Stimulated activated naive CD8-positive, alpha-beta T cell treated with anti-CD3 and anti-CD28 coated beads, Interleukin-15, Interleukin-2, amounts not matched to agents 100 ng/mL and 50 ng/mL, for 24 hours (primary cell): ENCODE results near the gene BEST2.
A peak's percentile ranks its signal among the peaks of the same experiment; 100 is the strongest.

Experiments used
- H3K27ac Mint-ChIP-seq: one replicate; pipeline ENCODE4 v1.8.0; 2021; ENCODE audit warnings: mild to moderate bottlenecking, mixed read lengths
- H3K27me3 Mint-ChIP-seq: one replicate; pipeline ENCODE4 v1.8.0; 2021; ENCODE audit warnings: mixed read lengths
- H3K36me3 Mint-ChIP-seq: one replicate; pipeline ENCODE4 v1.8.0; 2021; ENCODE audit warnings: low read depth, mixed read lengths
- H3K4me1 Mint-ChIP-seq: one replicate; pipeline ENCODE4 v1.8.0; 2021; ENCODE audit warnings: low read depth, mixed read lengths
- H3K4me3 Mint-ChIP-seq: one replicate; pipeline ENCODE4 v1.8.0; 2021; ENCODE audit warnings: mild to moderate bottlenecking, mixed read lengths
- H3K9me3 Mint-ChIP-seq: one replicate; pipeline ENCODE4 v1.8.0; 2021; ENCODE audit warnings: mixed read lengths

The BEST2 gene

GRCh38 chr19:12784871-12785430 is 33.4 kb downstream of the BEST2 start:
- H3K27ac Mint-ChIP-seq = no peak overlapping the region
- H3K36me3 Mint-ChIP-seq = no peaks in the 10 kb centered on the region
- H3K27me3 Mint-ChIP-seq = no peaks in the 10 kb centered on the region
- peaks cover 43% of the 10 kb centered on the region for H3K4me1 Mint-ChIP-seq
- no peaks in the 10 kb centered on the region for H3K9me3 Mint-ChIP-seq
- no peak overlapping the region for H3K4me3 Mint-ChIP-seq

GRCh38 chr19:12785431-12786031 is 33.9 kb downstream of the BEST2 start:
- Mint-ChIP-seq H3K4me3 (no peak overlapping the region), H3K27ac (no peak overlapping the region), H3K9me3 (no peaks in the 10 kb centered on the region), H3K36me3 (no peaks in the 10 kb centered on the region), H3K4me1 (peaks cover 42% of the 10 kb centered on the region), H3K27me3 (no peaks in the 10 kb centered on the region)

DNA sequence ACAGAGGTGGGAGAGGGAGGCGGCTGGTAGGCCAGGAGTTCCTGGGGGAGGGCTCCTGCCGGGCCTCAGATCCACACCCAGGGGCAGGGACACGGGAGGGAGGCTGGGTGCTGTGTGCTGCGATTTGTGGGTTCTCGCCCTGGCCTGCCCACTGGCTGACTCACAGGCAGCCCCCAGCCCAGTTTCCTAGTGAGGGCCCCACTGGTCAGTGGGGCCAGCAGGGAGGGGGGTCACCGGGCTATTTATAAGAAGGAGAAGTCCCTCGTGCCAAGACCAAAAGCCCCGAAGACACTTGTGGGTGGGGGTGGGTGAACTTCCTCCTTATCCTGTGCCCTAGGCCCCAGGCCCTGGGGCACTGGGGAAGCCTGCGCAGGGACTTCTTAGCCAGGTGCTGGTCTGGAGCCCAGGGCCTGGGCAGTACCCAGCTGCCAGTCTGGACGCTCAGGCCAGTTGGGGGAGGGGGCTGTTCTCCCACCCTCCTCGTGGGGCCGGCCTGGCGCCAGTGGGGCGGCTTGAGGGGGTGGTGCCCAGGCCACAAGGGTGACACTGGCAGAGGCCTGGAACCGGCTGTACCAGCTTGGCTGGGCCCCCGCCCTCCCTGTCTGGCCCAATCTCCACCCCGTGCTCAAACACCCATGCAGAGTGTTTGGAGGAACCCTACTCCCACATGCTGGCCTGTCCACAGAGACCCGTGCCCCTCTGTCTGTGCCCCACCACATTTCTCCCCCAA is 34.7 kb downstream of the BEST2 start:
- Mint-ChIP-seq H3K27ac (peak overlapping the region; percentile 73), H3K27me3 (no peaks in the 10 kb centered on the region), H3K4me3 (no peak overlapping the region), H3K9me3 (no peaks in the 10 kb centered on the region), H3K36me3 (no peaks in the 10 kb centered on the region), H3K4me1 (peaks cover 49% of the 10 kb centered on the region)

DNA sequence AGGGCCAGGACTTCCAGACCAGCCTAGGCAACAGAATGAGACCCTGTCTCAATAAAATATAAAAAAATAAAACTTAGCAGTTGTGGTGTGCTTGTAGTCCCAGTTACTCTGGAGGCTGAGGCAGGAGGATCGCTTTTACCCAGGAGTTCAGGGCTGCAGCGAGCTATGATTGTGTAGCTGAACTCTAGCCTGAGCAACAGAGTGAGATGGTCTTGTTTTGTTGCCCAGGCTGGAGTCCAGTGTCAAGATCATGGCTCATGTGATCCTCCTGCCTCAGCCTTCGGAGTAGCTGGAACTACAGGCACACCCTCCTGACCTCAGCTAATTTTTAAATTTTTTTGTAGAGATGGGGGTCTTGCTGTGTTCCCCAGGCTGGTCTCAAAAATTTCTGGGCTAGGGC is 35.4 kb downstream of the BEST2 start:
- peak overlapping the region; percentile 73 for H3K27ac Mint-ChIP-seq
- H3K4me1 Mint-ChIP-seq = peaks cover 43% of the 10 kb centered on the region
- no peaks in the 10 kb centered on the region for H3K36me3 Mint-ChIP-seq
- no peak overlapping the region for H3K4me3 Mint-ChIP-seq
- H3K9me3 Mint-ChIP-seq = no peaks in the 10 kb centered on the region
- H3K27me3 Mint-ChIP-seq = no peaks in the 10 kb centered on the region

DNA sequence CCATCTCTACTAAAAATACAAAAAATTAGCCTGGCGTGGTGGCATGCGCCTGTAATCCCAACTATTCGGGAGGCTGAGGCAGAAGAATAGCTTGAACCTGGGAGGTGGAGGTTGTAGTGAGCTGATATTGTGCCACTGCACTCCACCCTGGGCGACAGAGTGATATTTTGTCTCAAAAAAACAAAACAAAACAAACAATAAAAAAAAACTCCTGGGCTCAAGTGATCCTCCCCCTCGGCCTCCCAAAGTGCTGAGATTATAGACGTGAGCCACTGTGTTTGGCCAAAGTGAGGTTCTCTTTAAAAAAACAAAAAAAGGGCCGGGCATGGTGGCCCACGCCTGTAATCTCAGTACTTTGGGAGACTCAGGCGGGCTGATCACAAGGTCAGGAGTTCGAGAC is 35.9 kb downstream of the BEST2 start:
- no peaks in the 10 kb centered on the region for H3K36me3 Mint-ChIP-seq
- no peaks in the 10 kb centered on the region for H3K9me3 Mint-ChIP-seq
- no peaks in the 10 kb centered on the region for H3K27me3 Mint-ChIP-seq
- H3K27ac Mint-ChIP-seq = peak overlapping the region; percentile 59
- peaks cover 39% of the 10 kb centered on the region for H3K4me1 Mint-ChIP-seq
- H3K4me3 Mint-ChIP-seq = no peak overlapping the region

GRCh38 chr19:12788042-12788681 is 36.6 kb downstream of the BEST2 start:
- Mint-ChIP-seq H3K9me3 (no peaks in the 10 kb centered on the region), H3K27ac (peak overlapping the region; percentile 96), H3K36me3 (peaks cover 3% of the 10 kb centered on the region), H3K27me3 (no peaks in the 10 kb centered on the region), H3K4me3 (peak overlapping the region; percentile 89), H3K4me1 (peaks cover 39% of the 10 kb centered on the region)

GRCh38 chr19:12788682-12789097 is 37.1 kb downstream of the BEST2 start:
- no peaks in the 10 kb centered on the region for H3K9me3 Mint-ChIP-seq
- peak overlapping the region; percentile 89 for H3K4me3 Mint-ChIP-seq
- H3K36me3 Mint-ChIP-seq = peaks cover 6% of the 10 kb centered on the region
- H3K27me3 Mint-ChIP-seq = no peaks in the 10 kb centered on the region
- peak overlapping the region; percentile 96 for H3K27ac Mint-ChIP-seq
- peaks cover 39% of the 10 kb centered on the region for H3K4me1 Mint-ChIP-seq

DNA sequence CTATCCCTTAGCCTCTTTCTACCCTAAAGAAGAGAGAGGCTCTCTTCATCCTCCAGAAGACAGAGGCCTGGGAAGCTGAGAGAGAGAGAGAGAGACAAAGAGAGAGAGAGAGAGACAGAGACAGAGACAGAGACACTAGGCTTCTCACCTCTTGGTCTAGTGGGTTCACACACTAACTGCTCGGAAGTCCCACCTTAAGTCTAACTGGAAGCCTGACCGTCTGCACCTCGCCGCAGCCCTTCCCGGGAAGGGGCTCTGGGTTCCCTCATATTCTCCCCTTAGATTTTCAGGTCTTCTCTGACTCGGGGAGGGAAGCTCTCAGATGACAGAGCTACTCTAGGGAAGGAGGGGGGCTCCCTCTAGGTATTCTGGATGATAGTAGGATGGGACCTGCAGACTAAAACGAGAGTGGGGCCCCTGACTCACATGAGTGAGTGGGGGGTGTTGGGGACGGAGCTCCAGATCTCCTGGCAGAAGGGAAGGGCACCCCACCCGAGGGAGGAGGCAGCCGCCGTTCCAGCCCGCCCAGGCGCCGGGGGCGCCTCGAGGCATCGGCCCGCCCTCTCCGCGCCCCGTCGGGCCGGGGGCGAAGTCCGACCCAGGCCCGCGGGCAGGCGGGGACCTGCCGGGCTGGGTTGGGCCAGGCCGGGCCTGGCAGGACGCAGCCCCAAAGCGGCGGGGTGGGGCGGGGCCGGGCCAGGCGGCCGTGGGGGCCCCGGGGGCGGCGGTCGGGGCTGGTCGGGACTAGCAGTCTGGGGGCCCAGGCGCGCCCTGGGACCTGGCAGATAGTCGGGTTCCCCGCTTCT is 37.7 kb downstream of the BEST2 start:
- Mint-ChIP-seq H3K27ac (peak overlapping the region; percentile 96), H3K27me3 (no peaks in the 10 kb centered on the region), H3K36me3 (peaks cover 6% of the 10 kb centered on the region), H3K4me3 (peak overlapping the region; percentile 96), H3K9me3 (no peaks in the 10 kb centered on the region), H3K4me1 (peaks cover 43% of the 10 kb centered on the region)

DNA sequence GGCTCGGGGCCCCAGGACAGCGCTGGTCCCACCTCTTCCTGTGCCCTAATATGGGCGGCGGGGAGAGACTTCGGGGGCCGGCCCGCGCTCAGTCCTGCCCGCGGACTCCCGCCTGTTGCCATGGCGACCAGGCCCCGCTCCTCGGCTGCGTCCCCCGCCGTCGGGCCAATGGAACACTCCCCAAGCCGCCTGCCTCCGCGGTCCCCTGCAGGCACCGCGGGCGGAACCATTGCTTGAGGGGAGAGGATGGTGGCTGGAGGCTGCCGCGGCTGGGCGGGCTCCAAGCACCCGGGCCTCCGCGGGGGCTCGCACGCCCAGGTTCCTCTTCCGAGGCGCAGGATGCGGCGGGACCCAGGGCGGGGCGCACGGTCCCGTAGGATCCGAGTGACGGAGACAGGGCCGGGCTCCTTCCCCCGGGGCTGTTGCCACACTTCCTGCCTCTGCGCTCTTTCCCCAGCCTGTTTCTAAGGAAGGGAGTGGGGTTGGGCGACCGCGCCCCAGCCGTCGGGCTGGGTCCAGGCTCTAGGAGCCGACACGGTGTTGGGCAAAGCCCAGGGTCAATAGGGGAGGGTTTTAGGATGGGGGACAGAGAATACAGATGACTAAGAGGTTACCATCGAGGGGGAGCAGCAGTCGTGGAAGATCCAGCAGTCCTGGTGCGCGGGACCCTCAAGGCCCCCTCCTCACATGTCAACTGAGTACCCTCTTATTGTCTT is 38.5 kb downstream of the BEST2 start:
- H3K9me3 Mint-ChIP-seq = no peaks in the 10 kb centered on the region
- H3K4me3 Mint-ChIP-seq = peak overlapping the region; percentile 96
- no peaks in the 10 kb centered on the region for H3K27me3 Mint-ChIP-seq
- peaks cover 6% of the 10 kb centered on the region for H3K36me3 Mint-ChIP-seq
- peak overlapping the region; percentile 92 for H3K27ac Mint-ChIP-seq
- peaks cover 51% of the 10 kb centered on the region for H3K4me1 Mint-ChIP-seq

GRCh38 chr19:12790628-12791344 is 39.2 kb downstream of the BEST2 start:
- Mint-ChIP-seq H3K4me1 (peaks cover 55% of the 10 kb centered on the region), H3K27ac (peak overlapping the region; percentile 92), H3K4me3 (peak overlapping the region; percentile 96), H3K27me3 (no peaks in the 10 kb centered on the region), H3K9me3 (no peaks in the 10 kb centered on the region), H3K36me3 (peaks cover 6% of the 10 kb centered on the region)

DNA sequence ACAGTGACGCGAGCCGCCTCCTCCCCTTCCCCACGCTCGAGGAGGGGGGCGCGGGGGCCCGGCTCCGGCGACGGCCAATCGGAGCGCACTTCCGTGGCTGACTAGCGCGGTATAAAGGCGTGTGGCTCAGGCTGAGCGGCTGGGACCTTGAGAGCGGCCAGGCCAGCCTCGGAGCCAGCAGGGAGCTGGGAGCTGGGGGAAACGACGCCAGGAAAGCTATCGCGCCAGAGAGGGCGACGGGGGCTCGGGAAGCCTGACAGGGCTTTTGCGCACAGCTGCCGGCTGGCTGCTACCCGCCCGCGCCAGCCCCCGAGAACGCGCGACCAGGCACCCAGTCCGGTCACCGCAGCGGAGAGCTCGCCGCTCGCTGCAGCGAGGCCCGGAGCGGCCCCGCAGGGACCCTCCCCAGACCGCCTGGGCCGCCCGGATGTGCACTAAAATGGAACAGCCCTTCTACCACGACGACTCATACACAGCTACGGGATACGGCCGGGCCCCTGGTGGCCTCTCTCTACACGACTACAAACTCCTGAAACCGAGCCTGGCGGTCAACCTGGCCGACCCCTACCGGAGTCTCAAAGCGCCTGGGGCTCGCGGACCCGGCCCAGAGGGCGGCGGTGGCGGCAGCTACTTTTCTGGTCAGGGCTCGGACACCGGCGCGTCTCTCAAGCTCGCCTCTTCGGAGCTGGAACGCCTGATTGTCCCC is 39.9 kb downstream of the BEST2 start, which contains the start of gene JUNB:
Gene JUNB, plus strand, starts transcription at position 142 of the 706 bp plus-strand sequence. Its CDS starts 286 bp downstream, at position 428.
- peaks cover 62% of the 10 kb centered on the region for H3K4me1 Mint-ChIP-seq
- peak within 1 kb of the TSS; percentile 98 for H3K27ac Mint-ChIP-seq
- peak within 1 kb of the TSS; percentile 96 for H3K4me3 Mint-ChIP-seq
- H3K9me3 Mint-ChIP-seq = no peaks in the 10 kb centered on the region
- H3K36me3 Mint-ChIP-seq = peaks cover 6% of the 10 kb centered on the region
- H3K27me3 Mint-ChIP-seq = no peaks in the 10 kb centered on the region

- no peaks in the 10 kb centered on the region for H3K27me3 Mint-ChIP-seq
- peak overlapping the region; percentile 98 for H3K27ac Mint-ChIP-seq
- peak overlapping the region; percentile 96 for H3K4me3 Mint-ChIP-seq
- peaks cover 58% of the 10 kb centered on the region for H3K4me1 Mint-ChIP-seq
- peaks cover 6% of the 10 kb centered on the region for H3K36me3 Mint-ChIP-seq
- no peaks in the 10 kb centered on the region for H3K9me3 Mint-ChIP-seq
Observed at GRCh38 chr19:12792051-12792852, 40.7 kb downstream of the BEST2 start.
